Transverse colon (tissue), 4 donors: ENCODE data around the gene TLN1. TPM values are rescaled to one million over a fixed set of nuclear protein-coding genes. Genes with fewer than 3 reads are reported as not detected.
A peak's percentile ranks its signal among the peaks of the same experiment; 100 is the strongest.

Experiments
- DNase-seq: peaks from one replicate; pipeline ENCODE4 v3.0.0-alpha.2; 2019
- H3K27ac ChIP-seq, 4 donors: fragments of 200-600 bp; sonication (generic); 2 replicates each; pipeline ENCODE4 v1.5.1; 2016 to 2018; ENCODE audit warnings: inconsistent platforms in 4 of 4
- H3K27me3 ChIP-seq: fragments of 200-600 bp; sonication (generic); 2 replicates; pipeline ENCODE4 v1.5.1; 2017; ENCODE audit warnings: inconsistent platforms
- H3K36me3 ChIP-seq, 4 donors: fragments of 200-600 bp; sonication (generic); 2 replicates each; pipeline ENCODE4 v1.5.1; 2017 to 2019; ENCODE audit warnings: inconsistent platforms in 4 of 4
- H3K4me1 ChIP-seq, 4 donors: fragments of 200-600 bp; sonication (generic); 2 replicates each; pipeline ENCODE4 v1.5.1; 2017 to 2020; ENCODE audit warnings: inconsistent platforms in 4 of 4
- H3K4me3 ChIP-seq, 4 donors: fragments of 200-600 bp; sonication (generic); 1 replicate in 1 of 4; 2 replicates in 3 of 4; pipeline versions ENCODE4 v1.5.1 to v1.6.1; 2017 to 2019; ENCODE audit warnings: inconsistent platforms in 4 of 4
- H3K9me3 ChIP-seq, 2 donors: fragments of 200-600 bp; sonication (generic); 2 replicates each; pipeline ENCODE4 v1.5.1; 2017 to 2019; ENCODE audit warnings: inconsistent platforms in 2 of 2
- CTCF ChIP-seq, 5 experiments: fragments of 200-600 bp in 3 of 5; fragments of 450-650 bp in 2 of 5; sonication (generic) in 3 of 5; IDR thresholded peaks; 1 replicate in 2 of 5; 2 replicates in 3 of 5; pipeline ENCODE4 v1.5.1; 2016 to 2017; ENCODE audit warnings: antibody characterized with exemption in 5 of 5, inconsistent platforms in 3 of 5, mild to moderate bottlenecking in 2 of 5, moderate library complexity in 1 of 5
- EP300 ChIP-seq: sonication (generic); formaldehyde crosslinking; IDR thresholded peaks from one replicate; pipeline ENCODE4 v1.6.1; 2017; ENCODE audit warnings: antibody characterized with exemption, low read depth
- POLR2A ChIP-seq: fragments of 450-650 bp; IDR thresholded peaks from one replicate; pipeline ENCODE4 v1.6.1; 2016; ENCODE audit warnings: antibody characterized with exemption, mild to moderate bottlenecking, moderate library complexity
- POLR2AphosphoS5 ChIP-seq, 3 donors: sonication (generic); formaldehyde crosslinking; IDR thresholded peaks; one replicate each; pipeline ENCODE4 v1.6.1; 2016; ENCODE audit warnings: antibody characterized with exemption in 3 of 3
- WGBS, 2 donors: methylation state at CpG; one replicate each; pipeline ENCODE4 v1.1.5; 2018; ENCODE audit warnings: low coverage in 1 of 2; 5-methylcytosine and 5-hydroxymethylcytosine counted together
- in situ Hi-C, 4 donors: fragments of 200-750 bp; cut with MboI; loops; one replicate each; pipeline versions ENCODE4 v1.15.0 to v1.15.1; 2017; ENCODE audit warnings: low sequenced_read_pairs in 3 of 4, low pct_ligation_motif_present in 1 of 4, low pct_unique_long_range_greater_than_20kb in 1 of 4
- intact Hi-C: fragments of 100-400 bp; cut with DNase I; formaldehyde crosslinking; loops from one replicate; pipeline ENCODE4 v1.15.1; 2023; ENCODE audit warnings: low total_unique reads
- total RNA-seq, 4 donors: library from RNA; depleted of rRNA; stranded (reverse); fragments of >200 nt; gene quantifications; one replicate each; pipeline ENCODE4 v1.1.0, GENCODE V29; 2016

TLN1 gene
- total RNA-seq, 4 donors from 2014 or later, result 158 to 328 (median 177) TPM

GRCh38 chr9:35703906-35704672, 27.9 kb downstream of the TLN1 start:
- in situ Hi-C loops, result no loop called here
- intact Hi-C loops, result no loop called here
- Histone ChIP-seq H3K9me3 (no peaks in the 10 kb centered on the region), H3K27me3 (no peaks in the 10 kb centered on the region), H3K4me3 (no peak overlapping the region), H3K36me3 (peaks cover 1 to 99% (median 51%) of the 10 kb centered on the region in 4 donors), H3K27ac (no peak overlapping the region), H3K4me1 (no peaks in the 10 kb centered on the region)
- no peak for DNase-seq
- no peak for TF ChIP-seq POLR2A
- TF ChIP-seq CTCF (IDR thresholded peaks at IDR 0.05), result no peak
- TF ChIP-seq POLR2AphosphoS5 (IDR thresholded peaks at IDR 0.05), result no peak
- WGBS, 2 donors, result 95% methylated on average over 25 of the region's 26 CpGs; no CpG with 5 or more reads in 1 of the 2 donors

GRCh38 chr9:35702696-35703095, 29.3 kb downstream of the TLN1 start:
- intact Hi-C loops (no loop called here), in situ Hi-C loops (no loop called here)
- Histone ChIP-seq H3K9me3 (no peaks in the 10 kb centered on the region), H3K27me3 (no peaks in the 10 kb centered on the region), H3K4me1 (no peaks in the 10 kb centered on the region), H3K36me3 (peaks cover 0 to 99% (median 49%) of the 10 kb centered on the region in 4 donors), H3K27ac (no peak overlapping the region), H3K4me3 (no peak overlapping the region)
- WGBS, 2 donors, result 94 to 100% methylated on average over 1 to 7 of the region's 7 CpGs
- no peak for DNase-seq
- TF ChIP-seq EP300 (no peak), POLR2AphosphoS5 (IDR thresholded peaks at IDR 0.05) (no peak), CTCF (IDR thresholded peaks at IDR 0.05) (no peak), POLR2A (no peak)

- Histone ChIP-seq H3K4me3 (no peak overlapping the region), H3K9me3 (no peaks in the 10 kb centered on the region), H3K27me3 (no peaks in the 10 kb centered on the region), H3K36me3 (peaks cover 0 to 88% (median 39%) of the 10 kb centered on the region in 4 donors), H3K4me1 (peaks cover 0 to 13% (median 9%) of the 10 kb centered on the region in 4 donors), H3K27ac (no peak overlapping the region)
- intact Hi-C loops, result no loop called here
- no peak for DNase-seq
- TF ChIP-seq CTCF (IDR thresholded peaks at IDR 0.05), result no peak
- in situ Hi-C loops, result no loop called here
Measured at GRCh38 chr9:35700942-35701341, 31.1 kb downstream of the TLN1 start.

GRCh38 chr9:35700031-35700430, 32.0 kb downstream of the TLN1 start:
- H3K36me3 ChIP-seq, result peaks cover 0 to 79% (median 34%) of the 10 kb centered on the region in 4 donors
- in situ Hi-C loops, result no loop called here
- H3K4me1 ChIP-seq, result peaks cover 0 to 19% (median 13%) of the 10 kb centered on the region in 4 donors
- TF ChIP-seq POLR2AphosphoS5 (IDR thresholded peaks at IDR 0.05) (no peak), POLR2A (no peak), CTCF (IDR thresholded peaks at IDR 0.05) (no peak), EP300 (no peak)
- peak overlapping the region in 1 of 4 donors; percentile 11 for H3K27ac ChIP-seq
- no peak overlapping the region for H3K4me3 ChIP-seq
- WGBS, 2 donors, result 88% methylated on average over 11 of the region's 11 CpGs; no CpG with 5 or more reads in 1 of the 2 donors
- no peaks in the 10 kb centered on the region for H3K27me3 ChIP-seq
- no peaks in the 10 kb centered on the region for H3K9me3 ChIP-seq
- no peak for DNase-seq
- intact Hi-C loops, result no loop called here
